Measurements from ENCODE around the gene C4orf33. TPM values are rescaled to one million over a fixed set of nuclear protein-coding genes. Genes with fewer than 3 reads are reported as not detected.

C4orf33 gene
- total and polyA plus RNA-seq, 9 of the 15 experiments (the other 6 are each of a cell fraction or from before 2014, with no cell fraction given): 16.7 to 42.0 (median 27.5) TPM

GRCh38 chr4:129095811-129096454, at the start of gene C4orf33 (continued):
- TF ChIP-seq ZBTB7A (IDR thresholded peaks at IDR 0.05; ENCODE audit: borderline replicate concordance, control insufficient read depth, low read depth, low read length) (no peak), ZNF146 (CRISPR knock-in tag; IDR thresholded peaks at IDR 0.05; ENCODE audit: unreplicated experiment) (no peak), SP1 (CRISPR knock-in tag; IDR thresholded peaks at IDR 0.05) (peak; percentile 65; the same call in 1 of the 2 replicates), ZNF507 (tag; conservative IDR thresholded peaks at IDR 0.05) (no peak), RUNX1 (IDR thresholded peaks at IDR 0.05; ENCODE audit: low read depth) (no peak), ARID1B (IDR thresholded peaks at IDR 0.05) (0 out of 2 replicates have a peak, but pooled peaks have one; percentile 43), ZFP1 (CRISPR knock-in tag; IDR thresholded peaks at IDR 0.05) (no peak), HINFP (tag; conservative IDR thresholded peaks at IDR 0.05; ENCODE audit: low read depth) (no peak), THRAP3 (IDR thresholded peaks at IDR 0.05; ENCODE audit: borderline replicate concordance) (no peak), PATZ1 (CRISPR knock-in tag; IDR thresholded peaks at IDR 0.05; ENCODE audit: borderline replicate concordance) (no peak), ZNF175 (CRISPR knock-in tag; IDR thresholded peaks at IDR 0.05; ENCODE audit: low read depth) (no peak), KDM5B (IDR thresholded peaks at IDR 0.05; ENCODE audit: insufficient replicate concordance, low read depth, low read length) (peak; percentile 79), ZFX (CRISPR knock-in tag; IDR thresholded peaks at IDR 0.05) (no peak), SMARCA4 (IDR thresholded peaks at IDR 0.05) (peak; percentile 82), CREB1 (IDR thresholded peaks at IDR 0.05) (no peak), CREB1 (CRISPR knock-in tag; IDR thresholded peaks at IDR 0.05) (no peak), ZBED1 (IDR thresholded peaks at IDR 0.05) (no peak)
- TF ChIP-seq, protein P1, sequence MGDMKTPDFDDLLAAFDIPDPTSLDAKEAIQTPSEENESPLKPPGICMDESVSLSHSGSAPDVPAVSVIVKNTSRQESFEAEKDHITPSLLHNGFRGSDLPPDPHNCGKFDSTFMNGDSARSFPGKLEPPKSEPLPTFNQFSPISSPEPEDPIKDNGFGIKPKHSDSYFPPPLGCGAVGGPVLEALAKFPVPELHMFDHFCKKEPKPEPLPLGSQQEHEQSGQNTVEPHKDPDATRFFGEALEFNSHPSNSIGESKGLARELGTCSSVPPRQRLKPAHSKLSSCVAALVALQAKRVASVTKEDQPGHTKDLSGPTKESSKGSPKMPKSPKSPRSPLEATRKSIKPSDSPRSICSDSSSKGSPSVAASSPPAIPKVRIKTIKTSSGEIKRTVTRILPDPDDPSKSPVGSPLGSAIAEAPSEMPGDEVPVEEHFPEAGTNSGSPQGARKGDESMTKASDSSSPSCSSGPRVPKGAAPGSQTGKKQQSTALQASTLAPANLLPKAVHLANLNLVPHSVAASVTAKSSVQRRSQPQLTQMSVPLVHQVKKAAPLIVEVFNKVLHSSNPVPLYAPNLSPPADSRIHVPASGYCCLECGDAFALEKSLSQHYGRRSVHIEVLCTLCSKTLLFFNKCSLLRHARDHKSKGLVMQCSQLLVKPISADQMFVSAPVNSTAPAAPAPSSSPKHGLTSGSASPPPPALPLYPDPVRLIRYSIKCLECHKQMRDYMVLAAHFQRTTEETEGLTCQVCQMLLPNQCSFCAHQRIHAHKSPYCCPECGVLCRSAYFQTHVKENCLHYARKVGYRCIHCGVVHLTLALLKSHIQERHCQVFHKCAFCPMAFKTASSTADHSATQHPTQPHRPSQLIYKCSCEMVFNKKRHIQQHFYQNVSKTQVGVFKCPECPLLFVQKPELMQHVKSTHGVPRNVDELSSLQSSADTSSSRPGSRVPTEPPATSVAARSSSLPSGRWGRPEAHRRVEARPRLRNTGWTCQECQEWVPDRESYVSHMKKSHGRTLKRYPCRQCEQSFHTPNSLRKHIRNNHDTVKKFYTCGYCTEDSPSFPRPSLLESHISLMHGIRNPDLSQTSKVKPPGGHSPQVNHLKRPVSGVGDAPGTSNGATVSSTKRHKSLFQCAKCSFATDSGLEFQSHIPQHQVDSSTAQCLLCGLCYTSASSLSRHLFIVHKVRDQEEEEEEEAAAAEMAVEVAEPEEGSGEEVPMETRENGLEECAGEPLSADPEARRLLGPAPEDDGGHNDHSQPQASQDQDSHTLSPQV (IDR thresholded peaks at IDR 0.05): no peak
- TF ChIP-seq, protein P2, sequence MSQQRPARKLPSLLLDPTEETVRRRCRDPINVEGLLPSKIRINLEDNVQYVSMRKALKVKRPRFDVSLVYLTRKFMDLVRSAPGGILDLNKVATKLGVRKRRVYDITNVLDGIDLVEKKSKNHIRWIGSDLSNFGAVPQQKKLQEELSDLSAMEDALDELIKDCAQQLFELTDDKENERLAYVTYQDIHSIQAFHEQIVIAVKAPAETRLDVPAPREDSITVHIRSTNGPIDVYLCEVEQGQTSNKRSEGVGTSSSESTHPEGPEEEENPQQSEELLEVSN (IDR thresholded peaks at IDR 0.05; ENCODE audit: borderline replicate concordance in 1 of 2, extremely low read depth in 1 of 2, insufficient read depth in 1 of 2, insufficient read length in 1 of 2, low read depth in 1 of 2, low read length in 1 of 2, poor library complexity in 1 of 2, severe bottlenecking in 1 of 2): no peak

Measured in K562 (cell line).